Common myeloid progenitor, CD34-positive (primary cell): ENCODE data around the gene SERPINH1.

Experiments used
- CTCF ChIA-PET: fragments of 350-600 bp; sonication (Branson Sonifier 250); formaldehyde crosslinking; loops from one replicate; lab custom pipeline; 2021; ENCODE audit warnings: antibody characterized with exemption; lab: Charles Lee
- POLR2A ChIA-PET: fragments of 350-600 bp; sonication (Branson Sonifier 250); formaldehyde crosslinking; loops from one replicate; lab custom pipeline; 2021; ENCODE audit warnings: antibody characterized with exemption; lab: Charles Lee
- DNase-seq, 3 donors: peaks; one replicate each; pipeline versions ENCODE4 v3.0.0 to v3.0.0-alpha.2; 2013
- H3K27ac ChIP-seq, 2 experiments: 1 replicate in 1 of 2; 2 replicates in 1 of 2; pipeline ENCODE4 v1.7.0; 2013; ENCODE audit warnings: inconsistent platforms in 2 of 2, low read length in 2 of 2, mild to moderate bottlenecking in 2 of 2, low read depth in 1 of 2, moderate library complexity in 1 of 2; ENCODE audit not compliant: severe bottlenecking in 2 of 2, insufficient read depth in 1 of 2, poor library complexity in 1 of 2
- H3K27me3 ChIP-seq, 5 experiments: replicated peaks in 2 of 5; 1 replicate in 3 of 5; 2 replicates in 2 of 5; pipeline versions ENCODE4 v1.6.1 to v1.7.0; 2013; ENCODE audit warnings: low read length in 4 of 5, mild to moderate bottlenecking in 2 of 5, moderate library complexity in 2 of 5, inconsistent platforms in 1 of 5; ENCODE audit not compliant: insufficient read depth in 5 of 5, control insufficient read depth in 4 of 5
- H3K36me3 ChIP-seq, 4 experiments: 1 replicate in 2 of 4; 2 replicates in 2 of 4; pipeline versions ENCODE4 v1.6.1 to v1.7.0; 2013; ENCODE audit warnings: low read length in 3 of 4, control low read depth in 1 of 4, mild to moderate bottlenecking in 1 of 4; ENCODE audit not compliant: control insufficient read depth in 4 of 4, insufficient read depth in 4 of 4
- H3K4me1 ChIP-seq, 4 experiments: 1 replicate in 3 of 4; 2 replicates in 1 of 4; pipeline versions ENCODE4 v1.6.1 to v1.7.1; 2013; ENCODE audit warnings: low read length in 3 of 4, mild to moderate bottlenecking in 3 of 4, control low read depth in 1 of 4, inconsistent platforms in 1 of 4, moderate library complexity in 1 of 4; ENCODE audit not compliant: control insufficient read depth in 4 of 4, insufficient read depth in 4 of 4; ENCODE audit errors: control extremely low read depth in 1 of 4
- H3K4me3 ChIP-seq, 7 experiments: 1 replicate in 4 of 7; 2 replicates in 3 of 7; pipeline versions ENCODE4 v1.5.1 to v1.7.0; 2013; ENCODE audit warnings: mild to moderate bottlenecking in 7 of 7, low read length in 6 of 7, moderate library complexity in 6 of 7, inconsistent platforms in 2 of 7, low read depth in 2 of 7, control low read depth in 1 of 7; ENCODE audit not compliant: insufficient read depth in 4 of 7, control insufficient read depth in 1 of 7; ENCODE audit errors: extremely low read depth in 1 of 7
- H3K9me3 ChIP-seq, 5 experiments: 1 replicate in 4 of 5; 2 replicates in 1 of 5; pipeline versions ENCODE4 v1.6.1 to v1.7.1; 2013; ENCODE audit warnings: low read length in 4 of 5, mild to moderate bottlenecking in 2 of 5, inconsistent platforms in 1 of 5, low read depth in 1 of 5, moderate library complexity in 1 of 5; ENCODE audit not compliant: control insufficient read depth in 4 of 5, insufficient read depth in 2 of 5; ENCODE audit errors: control extremely low read depth in 1 of 5
- WGBS: methylation state at CpG from one replicate; pipeline ENCODE4 v1.1.5; 2013; ENCODE audit not compliant: insufficient coverage; 5-methylcytosine and 5-hydroxymethylcytosine counted together

SERPINH1 gene

GRCh38 chr11:75574698-75575602, 12.9 kb downstream of the SERPINH1 start:
- 90% methylated on average over 7 of the region's 12 CpGs for WGBS
- Histone ChIP-seq H3K9me3 (no peaks in the 10 kb centered on the region), H3K4me3 (no peak overlapping the region), H3K27me3 (no peaks in the 10 kb centered on the region), H3K27ac (no peak overlapping the region), H3K4me1 (peaks cover 0 to 10% (median 8%) of the 10 kb centered on the region in 4 experiments), H3K36me3 (peaks cover 3 to 35% (median 19%) of the 10 kb centered on the region in 4 experiments)
- CTCF ChIA-PET, result interaction anchor here (0.7 to 3.2 kb wide), 10 partner anchors 8 to 187 kb away, joined by 3 to 13 read pairs (median 6); no protein-coding TSS in a partner anchor
- DNase-seq, result no peak
- POLR2A ChIA-PET, result interaction anchor here (0.5 kb wide), 1 partner anchor 832 kb away, joined by 4 read pairs; no protein-coding TSS in a partner anchor

DNA sequence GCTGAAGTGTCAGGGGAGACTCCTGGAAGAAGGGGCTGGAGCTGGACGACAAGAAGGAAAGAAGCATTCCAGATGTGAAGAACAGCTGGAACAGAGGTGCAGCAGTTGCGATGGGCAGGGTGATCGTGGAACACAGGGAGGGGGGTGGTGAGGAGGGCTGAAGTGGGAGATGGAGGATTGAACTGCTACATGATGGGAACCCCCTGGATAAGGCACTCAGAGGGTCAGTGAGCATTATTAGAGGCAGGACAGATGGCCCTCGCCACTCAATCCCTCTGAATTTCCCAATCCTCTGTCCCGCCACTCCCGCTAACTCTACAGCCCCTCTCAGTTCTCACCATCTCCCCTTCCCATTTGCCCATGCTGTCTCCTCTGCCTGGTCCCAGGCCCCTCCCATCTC, 14.0 kb downstream of the SERPINH1 start:
- Histone ChIP-seq H3K36me3 (peaks cover 0 to 24% (median 13%) of the 10 kb centered on the region in 4 experiments), H3K4me1 (peaks cover 0 to 10% (median 8%) of the 10 kb centered on the region in 4 experiments), H3K9me3 (no peaks in the 10 kb centered on the region), H3K27me3 (no peaks in the 10 kb centered on the region), H3K27ac (no peak overlapping the region), H3K4me3 (no peak overlapping the region)
- WGBS, result 97% methylated on average over 6 of the region's 6 CpGs
- POLR2A ChIA-PET, result no interaction called here
- no peak for DNase-seq
- CTCF ChIA-PET, result interaction anchor here (0.6 to 3.2 kb wide), 13 partner anchors 7 to 1322 kb away, joined by 3 to 13 read pairs (median 4); no protein-coding TSS in a partner anchor

GRCh38 chr11:75576499-75576918, 14.5 kb downstream of the SERPINH1 start:
- peak; percentile 65 to 93 (median 88) for DNase-seq
- Histone ChIP-seq H3K27me3 (no peaks in the 10 kb centered on the region), H3K4me3 (peak overlapping the region in 1 of 7 experiments; percentile 33), H3K4me1 (peaks cover 0 to 10% (median 8%) of the 10 kb centered on the region in 4 experiments), H3K36me3 (peaks cover 0 to 19% (median 10%) of the 10 kb centered on the region in 4 experiments), H3K9me3 (no peaks in the 10 kb centered on the region), H3K27ac (peak overlapping the region in 1 of 2 experiments; percentile 9)
- ChIA-PET CTCF (interaction anchor here (0.6 to 2.9 kb wide), 10 partner anchors 9 to 1323 kb away, joined by 3 to 13 read pairs (median 4); partner anchors contain the start of gene SERPINH1), POLR2A (no interaction called here)
- 8% methylated on average over 3 of the region's 8 CpGs for WGBS

GRCh38 chr11:75577207-75577606, 15.2 kb downstream of the SERPINH1 start:
- WGBS, result 36% methylated on average over 5 of the region's 10 CpGs
- Histone ChIP-seq H3K4me3 (no peak overlapping the region), H3K27me3 (no peaks in the 10 kb centered on the region), H3K27ac (no peak overlapping the region), H3K9me3 (no peaks in the 10 kb centered on the region), H3K36me3 (peaks cover 0 to 12% (median 4%) of the 10 kb centered on the region in 4 experiments), H3K4me1 (peaks cover 0 to 13% (median 10%) of the 10 kb centered on the region in 4 experiments)
- peak in 2 of 3 donors; percentile 24 to 40 for DNase-seq
- ChIA-PET POLR2A (interaction anchor here (0.6 kb wide), 1 partner anchor 202 kb away, joined by 6 read pairs; no protein-coding TSS in a partner anchor), CTCF (interaction anchor here (0.7 to 2.9 kb wide), 8 partner anchors 9 to 171 kb away, joined by 3 to 13 read pairs (median 4); partner anchors contain the start of gene SERPINH1)

DNA sequence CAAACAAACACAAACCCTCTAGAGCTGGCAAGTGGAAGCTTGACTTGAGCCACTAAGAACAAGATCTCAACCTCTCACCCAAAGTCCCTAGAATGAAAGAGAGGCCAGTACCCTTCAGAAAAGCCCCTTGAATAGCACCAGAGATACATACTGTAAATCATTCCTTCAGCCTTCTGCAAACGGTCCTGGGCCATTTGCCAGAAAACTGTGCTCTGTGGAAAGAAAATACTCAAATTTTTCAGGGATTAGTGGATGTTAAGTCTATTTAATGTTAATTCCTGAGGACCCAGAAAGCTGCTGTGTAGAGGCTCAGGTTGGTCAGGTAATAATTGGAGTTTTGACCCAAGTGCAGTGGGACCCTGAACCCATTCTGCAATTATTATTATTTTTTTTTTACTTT, 16.9 kb downstream of the SERPINH1 start:
- ChIA-PET POLR2A (no interaction called here), CTCF (interaction anchor here (1.0 to 2.9 kb wide), 4 partner anchors 10 to 133 kb away, joined by 3 to 11 read pairs (median 4); partner anchors contain the start of gene SERPINH1)
- peaks cover 2 to 26% (median 24%) of the 10 kb centered on the region in 4 experiments for H3K4me1 ChIP-seq
- H3K27me3 ChIP-seq, result no peaks in the 10 kb centered on the region
- WGBS, result no CpG with 5 or more reads among the region's 1 CpG
- DNase-seq, result no peak
- no peak overlapping the region for H3K4me3 ChIP-seq
- H3K27ac ChIP-seq, result no peak overlapping the region
- H3K36me3 ChIP-seq, result no peaks in the 10 kb centered on the region
- H3K9me3 ChIP-seq, result no peaks in the 10 kb centered on the region

- POLR2A ChIA-PET, result no interaction called here
- Histone ChIP-seq H3K36me3 (no peaks in the 10 kb centered on the region), H3K27me3 (no peaks in the 10 kb centered on the region), H3K4me3 (no peak overlapping the region), H3K4me1 (peaks cover 2 to 33% (median 28%) of the 10 kb centered on the region in 4 experiments), H3K27ac (no peak overlapping the region), H3K9me3 (no peaks in the 10 kb centered on the region)
- no peak for DNase-seq
- 88% methylated on average over 1 of the region's 1 CpG for WGBS
- CTCF ChIA-PET, result no interaction called here
These were observed 17.8 kb downstream of the SERPINH1 start for GRCh38 chr11:75579841-75580240.
